Activated CD4-positive, CD25-positive, alpha-beta regulatory T cell treated with anti-CD3 and anti-CD28 coated beads, Interleukin-2, amount 50 U/mL, for 72 hours (primary cell): ENCODE results near the gene FAM162A.
"Not testable (repeated sequence)": the region's sequence is repeated elsewhere in the genome, so short reads cannot be mapped to it uniquely, and the experiment has no call there.

Experiments used
- DNase-seq: peaks from one replicate; pipeline ENCODE4 v3.0.0; 2021

Gene FAM162A

DNA sequence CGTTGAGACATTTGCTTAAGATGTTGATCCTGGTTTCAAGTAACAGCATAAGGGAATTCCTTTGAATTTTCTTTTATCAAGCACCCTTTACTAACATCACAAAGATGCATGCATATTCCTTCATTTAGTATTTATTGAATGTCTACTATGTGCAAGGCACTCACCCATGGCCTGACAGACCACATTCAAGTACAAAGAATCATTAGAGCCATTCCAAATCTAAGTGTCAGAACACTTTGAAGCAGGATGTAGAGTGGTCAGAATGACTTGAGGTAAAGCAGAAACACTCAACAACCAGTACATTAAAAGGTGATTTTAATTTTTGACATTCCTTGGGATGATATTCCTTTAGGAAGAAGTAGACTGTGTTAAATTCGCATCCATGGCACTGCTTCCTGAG is 37.9 kb downstream of the FAM162A start:
- DNase-seq: no peak

DNA sequence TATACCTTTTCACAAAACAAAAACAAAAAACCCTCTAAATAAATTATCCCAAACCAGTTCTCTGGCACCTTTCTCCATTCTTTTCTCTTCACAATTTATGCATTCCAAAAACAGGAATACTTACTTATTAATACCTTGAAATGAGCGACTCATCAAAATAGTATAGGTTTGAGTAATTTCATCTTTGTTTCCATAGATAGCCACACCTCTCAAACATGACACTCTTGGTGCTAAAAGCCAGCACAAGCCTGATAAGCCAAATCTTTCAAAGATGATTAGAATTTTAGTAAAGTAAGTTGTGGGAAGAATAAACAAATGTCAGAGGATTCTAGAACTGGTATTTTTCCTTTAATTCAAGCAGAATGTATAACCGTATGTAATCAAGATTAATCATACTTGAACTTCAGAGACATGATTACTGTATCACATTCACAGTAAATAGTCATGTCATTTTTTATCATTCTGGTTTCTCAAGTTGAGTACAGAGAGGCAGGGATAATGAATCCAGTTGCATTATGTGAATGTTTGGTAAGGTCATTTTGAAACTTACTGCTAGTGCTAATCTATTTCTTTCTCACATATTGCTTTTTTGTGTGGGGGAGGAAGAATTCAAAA is 44.0 kb downstream of the FAM162A start:
- no peak for DNase-seq

DNA sequence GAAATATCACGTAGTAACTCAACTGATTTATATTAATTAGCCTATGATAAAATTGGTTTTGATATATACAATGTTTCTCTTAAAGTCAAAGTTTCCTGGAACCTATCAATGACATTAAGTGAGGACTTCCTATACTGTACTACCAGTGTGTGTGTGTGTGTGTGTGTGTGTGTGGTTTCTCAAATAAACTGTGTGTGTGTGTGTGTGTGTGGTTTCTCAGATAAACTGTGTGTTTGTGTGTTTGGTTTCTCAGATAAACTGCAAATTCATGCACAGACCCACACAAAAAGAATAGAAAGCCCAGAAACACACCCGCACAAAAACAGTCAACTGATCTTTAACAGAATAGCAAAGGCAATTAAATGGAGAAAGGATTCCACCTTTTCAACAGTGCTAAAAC is 46.4 kb downstream of the FAM162A start:
- DNase-seq: no peak

DNA sequence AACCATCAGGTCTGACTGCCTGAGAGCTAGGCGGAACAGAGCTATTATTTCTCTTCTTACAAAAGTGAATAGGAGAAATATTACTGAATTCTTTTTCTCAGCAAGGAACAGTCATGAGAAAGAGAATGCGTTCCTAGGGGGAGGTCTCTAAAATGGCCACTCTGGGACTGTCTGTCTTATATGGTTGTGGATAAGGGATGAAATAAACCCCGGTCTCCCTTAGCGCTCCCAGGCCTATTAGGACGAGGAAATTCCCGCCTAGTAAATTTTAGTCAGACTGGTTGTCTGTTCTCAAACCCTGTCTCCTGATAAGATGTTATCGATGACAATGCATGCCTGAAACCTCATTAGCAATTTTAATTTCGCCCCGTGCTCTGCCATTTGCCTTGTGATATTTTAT is 52.0 kb downstream of the FAM162A start:
- DNase-seq: no peak

DNA sequence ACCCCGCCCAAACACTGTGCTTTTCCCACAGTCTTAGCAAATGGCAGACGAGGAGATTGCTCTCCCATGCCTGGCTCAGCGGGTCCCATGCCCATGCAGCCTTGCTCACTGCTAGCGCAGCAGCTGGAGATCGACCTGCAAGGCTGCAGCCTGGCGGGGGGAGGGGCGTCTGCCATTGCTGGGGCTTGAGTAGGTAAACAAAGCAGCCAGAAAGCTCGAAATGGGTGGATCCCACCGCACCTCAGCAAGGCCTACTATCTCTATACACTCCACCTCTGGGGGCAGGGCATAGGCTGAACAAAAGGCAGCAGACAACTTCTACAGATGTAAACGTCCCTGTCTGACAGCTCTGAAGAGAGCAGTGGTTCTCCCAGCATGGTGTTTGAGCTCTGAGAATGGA is 59.1 kb downstream of the FAM162A start:
- no peak for DNase-seq

DNA sequence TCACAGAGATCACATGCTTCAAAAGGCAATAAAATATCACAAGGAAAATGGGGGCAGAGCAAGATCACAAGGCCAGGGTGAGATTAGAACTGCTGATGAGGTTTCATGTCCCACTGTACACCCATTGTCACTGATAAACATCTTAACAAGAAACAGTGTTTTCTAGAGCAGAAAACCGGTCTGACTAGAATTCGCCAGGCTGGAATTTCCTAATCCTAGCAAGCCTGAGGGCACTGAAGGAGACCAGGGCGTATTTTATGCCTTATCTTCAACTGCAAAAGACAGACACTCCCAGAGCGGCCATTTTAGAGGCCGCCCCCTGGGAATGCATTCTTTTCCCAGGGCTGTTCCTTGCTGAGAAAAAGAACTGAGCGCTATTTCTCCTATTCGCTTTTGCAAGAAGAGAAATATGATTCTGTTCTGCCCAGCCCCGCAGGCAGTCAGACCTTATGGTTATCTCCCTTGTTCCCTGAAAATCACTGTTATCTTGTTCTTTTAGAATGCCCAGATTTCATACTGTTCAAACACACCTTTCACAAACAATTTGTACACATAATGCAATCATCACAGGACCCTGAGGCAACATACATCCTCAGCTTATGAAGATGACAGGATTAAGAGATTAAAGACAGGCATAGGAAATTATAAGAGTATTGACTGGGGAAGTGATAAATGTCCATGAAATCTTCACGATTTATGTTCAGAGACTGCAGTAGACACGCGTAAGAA is 59.9 kb downstream of the FAM162A start:
- not testable (repeated sequence) for DNase-seq

DNA sequence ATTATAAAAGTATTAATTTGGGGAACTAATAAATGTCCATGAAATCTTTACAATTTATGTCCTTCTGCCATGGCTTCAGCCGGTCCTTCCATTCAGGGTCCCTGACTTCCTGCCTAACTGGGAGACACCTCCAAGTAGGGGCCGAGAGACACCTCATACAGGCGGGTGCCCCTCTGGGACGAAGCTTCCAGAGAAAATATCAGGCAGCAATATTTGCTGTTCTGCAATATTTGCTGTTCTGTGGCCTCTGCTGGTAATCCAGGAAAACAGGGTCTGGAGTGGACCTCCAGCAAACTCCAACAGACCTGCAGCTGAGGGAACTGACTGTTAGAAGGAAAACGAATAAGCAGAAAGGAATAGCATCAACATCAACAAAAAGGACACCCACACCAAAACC is 60.5 kb downstream of the FAM162A start:
- DNase-seq: not testable (repeated sequence)

DNA sequence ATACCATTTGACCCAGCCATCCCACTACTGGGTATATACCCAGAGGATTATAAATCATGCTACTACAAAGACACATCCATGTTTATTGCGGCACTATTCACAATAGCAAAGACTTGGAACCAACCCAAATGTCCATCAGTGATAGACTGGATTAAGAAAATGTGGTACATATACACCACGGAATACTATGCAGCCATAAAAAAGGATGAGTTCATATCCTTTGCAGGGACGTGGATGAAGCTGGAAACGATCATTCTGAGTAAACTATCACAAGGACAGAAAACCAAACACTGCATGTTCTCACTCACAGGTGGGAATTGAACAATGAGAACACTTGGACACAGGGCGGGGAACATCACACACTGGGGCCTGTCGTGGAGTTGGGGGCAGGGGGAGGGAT is 64.2 kb downstream of the FAM162A start:
- DNase-seq: not testable (repeated sequence)

DNA sequence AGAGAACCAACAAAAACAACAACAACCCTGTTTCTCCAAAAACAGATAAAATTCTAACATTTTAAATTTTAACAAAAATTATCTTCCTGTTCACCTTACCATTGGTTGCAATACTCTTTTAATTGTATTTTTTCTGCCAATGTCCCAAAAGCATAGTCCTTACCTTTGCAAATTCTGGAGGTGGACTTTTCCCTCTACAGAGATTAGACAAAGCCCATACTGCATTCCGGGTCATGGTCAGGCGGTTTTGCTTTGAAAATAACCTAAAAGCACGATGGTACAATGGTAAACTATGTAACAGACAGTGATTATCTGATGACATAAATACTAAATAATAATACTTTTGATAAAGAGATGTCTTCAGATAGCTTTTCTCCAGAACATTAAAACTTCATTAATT is 67.4 kb downstream of the FAM162A start:
- no peak for DNase-seq

DNA sequence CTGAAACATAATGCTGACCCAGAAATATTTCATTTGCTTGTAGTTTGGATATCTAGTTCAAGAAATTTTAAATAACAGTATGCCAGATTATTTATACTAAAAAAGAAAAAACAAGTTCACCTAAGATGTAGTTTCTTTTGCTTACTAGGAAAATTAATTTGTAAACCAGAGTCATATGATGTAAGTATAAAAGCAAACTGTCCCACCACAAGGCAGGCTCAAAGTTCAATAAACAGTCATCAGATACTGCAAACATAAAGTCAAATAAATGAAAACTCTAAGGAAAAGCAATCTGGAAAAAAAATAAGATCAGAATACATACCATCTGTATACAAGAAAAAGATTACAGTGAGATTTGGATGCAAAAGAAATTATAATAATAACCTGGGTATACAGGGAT is 72.1 kb downstream of the FAM162A start:
- DNase-seq: no peak

DNA sequence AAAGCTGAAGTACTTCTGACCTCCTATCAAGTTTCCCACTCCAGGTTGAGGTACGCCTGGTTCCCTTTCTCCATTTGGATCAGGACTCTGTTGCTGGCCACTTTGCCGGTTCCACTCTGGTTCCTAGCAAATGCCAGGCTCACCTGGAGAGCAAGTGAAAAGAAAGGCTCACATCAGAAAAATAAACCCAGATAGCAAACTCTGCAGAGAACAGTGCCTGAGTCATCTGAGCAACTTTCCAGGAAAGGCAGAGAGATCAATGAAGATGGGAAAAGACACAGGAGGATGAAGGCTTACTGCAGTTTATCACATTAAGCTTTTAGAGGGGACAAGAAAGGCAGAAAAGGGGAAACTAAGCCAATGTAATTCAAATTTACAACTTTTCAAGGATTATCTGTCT is 73.7 kb downstream of the FAM162A start:
- no peak for DNase-seq

DNA sequence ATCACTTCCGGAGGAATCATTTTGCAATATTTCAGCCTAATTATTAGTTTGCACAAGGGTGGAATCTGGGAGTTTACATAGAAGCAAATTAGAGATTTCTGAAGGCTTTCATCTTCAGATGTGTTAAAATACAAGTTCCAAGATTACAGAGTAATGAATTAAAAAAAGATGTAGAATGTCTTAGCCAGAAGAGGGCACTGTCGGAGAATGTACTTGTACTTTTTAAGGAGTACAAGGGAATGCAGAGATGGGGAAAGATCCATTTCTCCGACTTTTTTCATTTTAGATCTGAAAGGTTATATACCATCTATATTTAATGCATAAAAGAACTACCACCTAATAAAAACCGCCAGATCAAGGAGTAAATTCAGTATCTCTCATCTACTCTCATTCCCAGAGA is 75.0 kb downstream of the FAM162A start:
- no peak for DNase-seq

DNA sequence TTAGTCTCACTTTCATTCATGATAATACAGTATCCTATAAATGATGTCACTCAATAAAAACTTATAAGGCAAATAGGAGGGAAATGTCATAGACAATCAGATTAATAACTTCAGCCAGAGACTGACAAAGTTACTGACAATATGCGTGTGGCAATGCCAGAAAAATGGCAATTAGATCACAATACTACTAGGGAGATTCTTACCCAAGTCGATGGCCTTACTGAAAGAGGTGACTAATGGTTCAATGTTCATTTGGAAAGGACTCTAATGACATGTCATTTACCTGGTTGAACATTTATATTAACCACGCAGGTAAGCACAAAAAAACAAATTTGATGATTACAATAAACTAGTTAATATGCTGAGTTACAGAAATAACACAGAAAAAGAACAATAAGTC is 77.8 kb downstream of the FAM162A start:
- no peak for DNase-seq
